Measurements from ENCODE around the gene PRKN.
"Not testable (repeated sequence)": the region's sequence is repeated elsewhere in the genome, so short reads cannot be mapped to it uniquely, and the experiment has no call there.

Gene PRKN

GRCh38 chr6:161316531-161316930, 1411.0 kb downstream of the PRKN start:
- H2AFZ ChIP-seq (ENCODE audit: low read depth, low read length), result no peak overlapping the region
- H3K4me1 ChIP-seq (ENCODE audit: insufficient read depth, low read length), result no peaks in the 10 kb centered on the region
- no peak overlapping the region for H3K4me2 ChIP-seq (ENCODE audit: insufficient read depth, low read length)
- no peak overlapping the region for H3K9ac ChIP-seq (ENCODE audit: low read depth, low read length)
- peaks cover 7% of the 10 kb centered on the region for H3K9me3 ChIP-seq (ENCODE audit: insufficient read depth, low read length, severe bottlenecking)
- no peaks in the 10 kb centered on the region for H3K27me3 ChIP-seq (ENCODE audit: insufficient read depth, low read length, poor library complexity)
- TF ChIP-seq EZH2 (IDR thresholded peaks at IDR 0.05; ENCODE audit: borderline replicate concordance, low read depth, low read length, severe bottlenecking), result no peak
- TF ChIP-seq CTCF (IDR thresholded peaks at IDR 0.05; ENCODE audit: borderline replicate concordance, extremely low read depth, low read length, poor library complexity, severe bottlenecking), result no peak
- ATAC-seq (ENCODE audit: insufficient read depth, low read depth), result no peak
- H3K36me3 ChIP-seq (ENCODE audit: insufficient read depth, low read length), result no peaks in the 10 kb centered on the region
- no peak for DNase-seq
- no peaks in the 10 kb centered on the region for H3K79me2 ChIP-seq (ENCODE audit: insufficient read depth, low read length)
- no peaks in the 10 kb centered on the region for H4K20me1 ChIP-seq (ENCODE audit: insufficient read depth, low read length)
- H3K4me3 ChIP-seq (ENCODE audit: low read depth in 1 of 2, low read length in 2 of 2), result no peak overlapping the region
- no peak overlapping the region for H3K27ac ChIP-seq (ENCODE audit: low read length)

- ATAC-seq (ENCODE audit: insufficient read depth, low read depth); H3K36me3 ChIP-seq (ENCODE audit: insufficient read depth, low read length); H3K79me2 ChIP-seq (ENCODE audit: insufficient read depth, low read length); H2AFZ ChIP-seq (ENCODE audit: low read depth, low read length); H3K4me1 ChIP-seq (ENCODE audit: insufficient read depth, low read length); H3K4me2 ChIP-seq (ENCODE audit: insufficient read depth, low read length); H3K27me3 ChIP-seq (ENCODE audit: insufficient read depth, low read length, poor library complexity); H3K9me3 ChIP-seq (ENCODE audit: insufficient read depth, low read length, severe bottlenecking); H3K27ac ChIP-seq (ENCODE audit: low read length); H3K4me3 ChIP-seq (ENCODE audit: low read depth in 1 of 2, low read length in 2 of 2); H4K20me1 ChIP-seq (ENCODE audit: insufficient read depth, low read length); DNase-seq; H3K9ac ChIP-seq (ENCODE audit: low read depth, low read length): not testable (repeated sequence)
Observed at GRCh38 chr6:161315246-161315917, 1412.2 kb downstream of the PRKN start.

- not testable (repeated sequence) for H2AFZ ChIP-seq (ENCODE audit: low read depth, low read length); H3K4me2 ChIP-seq (ENCODE audit: insufficient read depth, low read length)
Observed at GRCh38 chr6:161314541-161315245, 1412.9 kb downstream of the PRKN start.

GRCh38 chr6:161313940-161314509, 1413.5 kb downstream of the PRKN start:
- H3K27me3 ChIP-seq (ENCODE audit: insufficient read depth, low read length, poor library complexity), result no peaks in the 10 kb centered on the region
- TF ChIP-seq EZH2 (IDR thresholded peaks at IDR 0.05; ENCODE audit: borderline replicate concordance, low read depth, low read length, severe bottlenecking) (no peak), CTCF (IDR thresholded peaks at IDR 0.05; ENCODE audit: borderline replicate concordance, extremely low read depth, low read length, poor library complexity, severe bottlenecking) (no peak)
- no peak for ATAC-seq (ENCODE audit: insufficient read depth, low read depth)

More at GRCh38 chr6:161314541-161315245, 1412.9 kb downstream of the PRKN start:
- H3K27ac ChIP-seq (ENCODE audit: low read length); H3K27me3 ChIP-seq (ENCODE audit: insufficient read depth, low read length, poor library complexity); H3K9ac ChIP-seq (ENCODE audit: low read depth, low read length); ATAC-seq (ENCODE audit: insufficient read depth, low read depth); H4K20me1 ChIP-seq (ENCODE audit: insufficient read depth, low read length); H3K4me3 ChIP-seq (ENCODE audit: low read depth in 1 of 2, low read length in 2 of 2); H3K9me3 ChIP-seq (ENCODE audit: insufficient read depth, low read length, severe bottlenecking); H3K4me1 ChIP-seq (ENCODE audit: insufficient read depth, low read length); H3K79me2 ChIP-seq (ENCODE audit: insufficient read depth, low read length); DNase-seq; H3K36me3 ChIP-seq (ENCODE audit: insufficient read depth, low read length): not testable (repeated sequence)

GRCh38 chr6:161313475-161313874, 1414.1 kb downstream of the PRKN start:
- not testable (repeated sequence) for H3K79me2 ChIP-seq (ENCODE audit: insufficient read depth, low read length); H3K4me3 ChIP-seq (ENCODE audit: low read depth in 1 of 2, low read length in 2 of 2); ATAC-seq (ENCODE audit: insufficient read depth, low read depth); H3K27me3 ChIP-seq (ENCODE audit: insufficient read depth, low read length, poor library complexity); H3K4me1 ChIP-seq (ENCODE audit: insufficient read depth, low read length); H4K20me1 ChIP-seq (ENCODE audit: insufficient read depth, low read length); H2AFZ ChIP-seq (ENCODE audit: low read depth, low read length); H3K27ac ChIP-seq (ENCODE audit: low read length); DNase-seq; H3K9ac ChIP-seq (ENCODE audit: low read depth, low read length); H3K9me3 ChIP-seq (ENCODE audit: insufficient read depth, low read length, severe bottlenecking); H3K36me3 ChIP-seq (ENCODE audit: insufficient read depth, low read length); H3K4me2 ChIP-seq (ENCODE audit: insufficient read depth, low read length)

More at GRCh38 chr6:161313940-161314509, 1413.5 kb downstream of the PRKN start:
- H4K20me1 ChIP-seq (ENCODE audit: insufficient read depth, low read length), result no peaks in the 10 kb centered on the region
- no peak overlapping the region for H3K9ac ChIP-seq (ENCODE audit: low read depth, low read length)
- H3K79me2 ChIP-seq (ENCODE audit: insufficient read depth, low read length), result no peaks in the 10 kb centered on the region
- no peak overlapping the region for H3K4me3 ChIP-seq (ENCODE audit: low read depth in 1 of 2, low read length in 2 of 2)
- H3K9me3 ChIP-seq (ENCODE audit: insufficient read depth, low read length, severe bottlenecking), result peaks cover 7% of the 10 kb centered on the region
- H3K4me2 ChIP-seq (ENCODE audit: insufficient read depth, low read length), result no peak overlapping the region
- no peak overlapping the region for H2AFZ ChIP-seq (ENCODE audit: low read depth, low read length)
- H3K27ac ChIP-seq (ENCODE audit: low read length), result no peak overlapping the region
- H3K4me1 ChIP-seq (ENCODE audit: insufficient read depth, low read length), result no peaks in the 10 kb centered on the region
- DNase-seq, result no peak
- no peaks in the 10 kb centered on the region for H3K36me3 ChIP-seq (ENCODE audit: insufficient read depth, low read length)

GRCh38 chr6:161309774-161310173, 1417.8 kb downstream of the PRKN start:
- H3K9ac ChIP-seq (ENCODE audit: low read depth, low read length); DNase-seq; H3K27ac ChIP-seq (ENCODE audit: low read length); H3K4me3 ChIP-seq (ENCODE audit: low read depth in 1 of 2, low read length in 2 of 2); H3K36me3 ChIP-seq (ENCODE audit: insufficient read depth, low read length); H2AFZ ChIP-seq (ENCODE audit: low read depth, low read length); H4K20me1 ChIP-seq (ENCODE audit: insufficient read depth, low read length); ATAC-seq (ENCODE audit: insufficient read depth, low read depth); H3K79me2 ChIP-seq (ENCODE audit: insufficient read depth, low read length); H3K4me2 ChIP-seq (ENCODE audit: insufficient read depth, low read length); H3K4me1 ChIP-seq (ENCODE audit: insufficient read depth, low read length); H3K9me3 ChIP-seq (ENCODE audit: insufficient read depth, low read length, severe bottlenecking); H3K27me3 ChIP-seq (ENCODE audit: insufficient read depth, low read length, poor library complexity): not testable (repeated sequence)

All from DND-41 (cell line).